Activated CD8-positive, alpha-beta memory T cell treated with anti-CD3 and anti-CD28 coated beads for 48 hours (primary cell): Measurements from ENCODE around the gene DEPDC1B.
"Not testable (repeated sequence)": the region's sequence is repeated elsewhere in the genome, so short reads cannot be mapped to it uniquely, and the experiment has no call there.

ENCODE experiments used
- DNase-seq, 3 experiments: peaks; one replicate each; pipeline ENCODE4 v3.0.0-alpha.2; 2020; ENCODE audit warnings: low read depth in 2 of 3, low spot score in 2 of 3

DEPDC1B gene

GRCh38 chr5:60699288-60699608 is 718 bp downstream of the DEPDC1B start:
- no peak for DNase-seq

GRCh38 chr5:60698336-60698735 is 1.6 kb downstream of the DEPDC1B start:
- DNase-seq, result no peak

- no peak for DNase-seq
Measured at GRCh38 chr5:60690326-60690725, 9.6 kb downstream of the DEPDC1B start.

- no peak for DNase-seq
Measured at GRCh38 chr5:60688980-60689379, 11.0 kb downstream of the DEPDC1B start.

GRCh38 chr5:60687927-60688720 is 11.8 kb downstream of the DEPDC1B start:
- no peak for DNase-seq

GRCh38 chr5:60686157-60686556 is 13.8 kb downstream of the DEPDC1B start:
- DNase-seq, result no peak

GRCh38 chr5:60685700-60686099 is 14.3 kb downstream of the DEPDC1B start:
- no peak for DNase-seq

- no peak for DNase-seq
Measured at GRCh38 chr5:60685028-60685427, 14.9 kb downstream of the DEPDC1B start.

GRCh38 chr5:60682007-60682406 is 18.0 kb downstream of the DEPDC1B start:
- not testable (repeated sequence) for DNase-seq

- no peak for DNase-seq
Measured at GRCh38 chr5:60679816-60680215, 20.1 kb downstream of the DEPDC1B start.

GRCh38 chr5:60677850-60678664 is 21.9 kb downstream of the DEPDC1B start:
- no peak for DNase-seq

GRCh38 chr5:60675286-60675685 is 24.7 kb downstream of the DEPDC1B start:
- no peak for DNase-seq

- DNase-seq, result no peak
Measured at GRCh38 chr5:60674251-60675069, 25.5 kb downstream of the DEPDC1B start.

- no peak for DNase-seq
Measured at GRCh38 chr5:60673334-60673733, 26.6 kb downstream of the DEPDC1B start.

GRCh38 chr5:60672693-60673264 is 27.2 kb downstream of the DEPDC1B start:
- no peak for DNase-seq

- DNase-seq, result no peak
Measured at GRCh38 chr5:60671899-60672692, 27.9 kb downstream of the DEPDC1B start.

- DNase-seq, result no peak
Measured at GRCh38 chr5:60670749-60671148, 29.2 kb downstream of the DEPDC1B start.

- DNase-seq, result no peak
Measured at GRCh38 chr5:60668686-60669304, 31.2 kb downstream of the DEPDC1B start.

GRCh38 chr5:60651872-60652620 is 47.9 kb downstream of the DEPDC1B start:
- DNase-seq, result no peak
